ENCODE measurements around the gene HINT1. TPM values are rescaled to one million over a fixed set of nuclear protein-coding genes. Genes with fewer than 3 reads are reported as not detected.
A peak's percentile ranks its signal among the peaks of the same experiment; 100 is the strongest.

The HINT1 gene
- total and polyA plus RNA-seq, 9 of the 15 experiments (the other 6 are each of a cell fraction or from before 2014, with no cell fraction given): 296 to 1,027 (median 500) TPM

DNA sequence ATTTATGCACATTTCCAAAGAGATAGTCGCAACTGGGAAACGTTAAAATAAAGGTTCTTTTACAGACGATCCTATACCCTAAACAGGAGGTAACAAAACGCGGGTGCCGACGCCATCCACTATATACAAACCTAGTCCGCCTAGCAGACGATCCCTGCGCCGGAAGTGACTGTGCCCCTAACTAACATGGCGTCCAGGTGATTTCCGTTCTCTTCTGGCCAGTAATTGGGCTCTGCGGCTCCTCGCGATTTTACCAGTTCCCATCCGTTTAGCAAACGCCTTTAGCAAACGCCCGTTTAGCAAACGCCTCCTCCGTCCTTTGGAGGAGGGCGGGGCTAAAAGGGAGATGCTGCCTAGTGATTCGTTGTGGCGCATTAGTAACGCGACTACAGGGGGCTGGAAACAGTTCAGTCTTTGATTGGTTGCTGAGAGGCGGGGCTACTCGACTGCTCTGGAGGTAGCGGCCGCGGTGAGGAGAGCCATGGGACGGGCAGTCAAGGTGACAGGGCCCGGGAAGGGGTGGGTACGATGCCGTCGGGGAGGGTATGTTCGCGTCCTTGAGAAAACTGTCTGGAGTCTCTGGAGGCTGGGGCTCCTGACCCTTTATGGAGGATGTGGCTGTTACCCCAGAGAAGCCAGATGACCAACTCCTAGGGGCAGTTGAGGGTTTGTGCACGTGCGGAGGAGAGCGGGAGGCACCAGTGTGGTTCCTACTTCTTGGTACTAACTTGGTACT, 5.7 kb upstream of the HINT1 start, which contains the start of gene LYRM7 (continued):
- TF ChIP-seq, protein P1, sequence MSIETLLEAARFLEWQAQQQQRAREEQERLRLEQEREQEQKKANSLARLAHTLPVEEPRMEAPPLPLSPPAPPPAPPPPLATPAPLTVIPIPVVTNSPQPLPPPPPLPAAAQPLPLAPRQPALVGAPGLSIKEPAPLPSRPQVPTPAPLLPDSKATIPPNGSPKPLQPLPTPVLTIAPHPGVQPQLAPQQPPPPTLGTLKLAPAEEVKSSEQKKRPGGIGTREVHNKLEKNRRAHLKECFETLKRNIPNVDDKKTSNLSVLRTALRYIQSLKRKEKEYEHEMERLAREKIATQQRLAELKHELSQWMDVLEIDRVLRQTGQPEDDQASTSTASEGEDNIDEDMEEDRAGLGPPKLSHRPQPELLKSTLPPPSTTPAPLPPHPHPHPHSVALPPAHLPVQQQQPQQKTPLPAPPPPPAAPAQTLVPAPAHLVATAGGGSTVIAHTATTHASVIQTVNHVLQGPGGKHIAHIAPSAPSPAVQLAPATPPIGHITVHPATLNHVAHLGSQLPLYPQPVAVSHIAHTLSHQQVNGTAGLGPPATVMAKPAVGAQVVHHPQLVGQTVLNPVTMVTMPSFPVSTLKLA (conservative IDR thresholded peaks at IDR 0.05): peak; percentile 82 to 91
- 0 out of 2 replicates have a peak, but pooled peaks have one; percentile 37 for TF ChIP-seq KHSRP (IDR thresholded peaks at IDR 0.05)
- TF ChIP-seq ZNF384 (IDR thresholded peaks at IDR 0.05; ENCODE audit: low read depth, low read length): no peak
- TF ChIP-seq FOSL1 (tag; conservative IDR thresholded peaks at IDR 0.05): 0 out of 2 replicates have a peak, but pooled peaks have one; percentile 12
- TF ChIP-seq SAP30 (IDR thresholded peaks at IDR 0.05; ENCODE audit: borderline replicate concordance, insufficient read depth, low read depth, low read length, poor library complexity, severe bottlenecking): peak; percentile 72
- 0 out of 2 replicates have a peak, but pooled peaks have one; percentile 15 for TF ChIP-seq DIDO1 (tag; IDR thresholded peaks at IDR 0.05; ENCODE audit: low read depth)
- TF ChIP-seq, protein P2, sequence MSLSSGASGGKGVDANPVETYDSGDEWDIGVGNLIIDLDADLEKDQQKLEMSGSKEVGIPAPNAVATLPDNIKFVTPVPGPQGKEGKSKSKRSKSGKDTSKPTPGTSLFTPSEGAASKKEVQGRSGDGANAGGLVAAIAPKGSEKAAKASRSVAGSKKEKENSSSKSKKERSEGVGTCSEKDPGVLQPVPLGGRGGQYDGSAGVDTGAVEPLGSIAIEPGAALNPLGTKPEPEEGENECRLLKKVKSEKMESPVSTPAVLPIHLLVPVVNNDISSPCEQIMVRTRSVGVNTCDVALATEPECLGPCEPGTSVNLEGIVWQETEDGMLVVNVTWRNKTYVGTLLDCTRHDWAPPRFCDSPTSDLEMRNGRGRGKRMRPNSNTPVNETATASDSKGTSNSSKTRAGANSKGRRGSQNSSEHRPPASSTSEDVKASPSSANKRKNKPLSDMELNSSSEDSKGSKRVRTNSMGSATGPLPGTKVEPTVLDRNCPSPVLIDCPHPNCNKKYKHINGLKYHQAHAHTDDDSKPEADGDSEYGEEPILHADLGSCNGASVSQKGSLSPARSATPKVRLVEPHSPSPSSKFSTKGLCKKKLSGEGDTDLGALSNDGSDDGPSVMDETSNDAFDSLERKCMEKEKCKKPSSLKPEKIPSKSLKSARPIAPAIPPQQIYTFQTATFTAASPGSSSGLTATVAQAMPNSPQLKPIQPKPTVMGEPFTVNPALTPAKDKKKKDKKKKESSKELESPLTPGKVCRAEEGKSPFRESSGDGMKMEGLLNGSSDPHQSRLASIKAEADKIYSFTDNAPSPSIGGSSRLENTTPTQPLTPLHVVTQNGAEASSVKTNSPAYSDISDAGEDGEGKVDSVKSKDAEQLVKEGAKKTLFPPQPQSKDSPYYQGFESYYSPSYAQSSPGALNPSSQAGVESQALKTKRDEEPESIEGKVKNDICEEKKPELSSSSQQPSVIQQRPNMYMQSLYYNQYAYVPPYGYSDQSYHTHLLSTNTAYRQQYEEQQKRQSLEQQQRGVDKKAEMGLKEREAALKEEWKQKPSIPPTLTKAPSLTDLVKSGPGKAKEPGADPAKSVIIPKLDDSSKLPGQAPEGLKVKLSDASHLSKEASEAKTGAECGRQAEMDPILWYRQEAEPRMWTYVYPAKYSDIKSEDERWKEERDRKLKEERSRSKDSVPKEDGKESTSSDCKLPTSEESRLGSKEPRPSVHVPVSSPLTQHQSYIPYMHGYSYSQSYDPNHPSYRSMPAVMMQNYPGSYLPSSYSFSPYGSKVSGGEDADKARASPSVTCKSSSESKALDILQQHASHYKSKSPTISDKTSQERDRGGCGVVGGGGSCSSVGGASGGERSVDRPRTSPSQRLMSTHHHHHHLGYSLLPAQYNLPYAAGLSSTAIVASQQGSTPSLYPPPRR (CRISPR knock-in tag; IDR thresholded peaks at IDR 0.05; ENCODE audit: borderline replicate concordance): no peak
- TF ChIP-seq, protein P3, sequence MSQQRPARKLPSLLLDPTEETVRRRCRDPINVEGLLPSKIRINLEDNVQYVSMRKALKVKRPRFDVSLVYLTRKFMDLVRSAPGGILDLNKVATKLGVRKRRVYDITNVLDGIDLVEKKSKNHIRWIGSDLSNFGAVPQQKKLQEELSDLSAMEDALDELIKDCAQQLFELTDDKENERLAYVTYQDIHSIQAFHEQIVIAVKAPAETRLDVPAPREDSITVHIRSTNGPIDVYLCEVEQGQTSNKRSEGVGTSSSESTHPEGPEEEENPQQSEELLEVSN (IDR thresholded peaks at IDR 0.05; ENCODE audit: borderline replicate concordance in 1 of 2, extremely low read depth in 1 of 2, insufficient read depth in 1 of 2, insufficient read length in 1 of 2, low read depth in 1 of 2, low read length in 1 of 2, poor library complexity in 1 of 2, severe bottlenecking in 1 of 2): peak; percentile 69 to 75
- TF ChIP-seq BDP1 (IDR thresholded peaks at IDR 0.05; ENCODE audit: insufficient read depth, insufficient read length): no peak
- no peak for TF ChIP-seq COPS2 (conservative IDR thresholded peaks at IDR 0.05)
- TF ChIP-seq ASH1L (IDR thresholded peaks at IDR 0.05; ENCODE audit: borderline replicate concordance, low read depth, partially characterized antibody): no peak
- TF ChIP-seq, protein P4, sequence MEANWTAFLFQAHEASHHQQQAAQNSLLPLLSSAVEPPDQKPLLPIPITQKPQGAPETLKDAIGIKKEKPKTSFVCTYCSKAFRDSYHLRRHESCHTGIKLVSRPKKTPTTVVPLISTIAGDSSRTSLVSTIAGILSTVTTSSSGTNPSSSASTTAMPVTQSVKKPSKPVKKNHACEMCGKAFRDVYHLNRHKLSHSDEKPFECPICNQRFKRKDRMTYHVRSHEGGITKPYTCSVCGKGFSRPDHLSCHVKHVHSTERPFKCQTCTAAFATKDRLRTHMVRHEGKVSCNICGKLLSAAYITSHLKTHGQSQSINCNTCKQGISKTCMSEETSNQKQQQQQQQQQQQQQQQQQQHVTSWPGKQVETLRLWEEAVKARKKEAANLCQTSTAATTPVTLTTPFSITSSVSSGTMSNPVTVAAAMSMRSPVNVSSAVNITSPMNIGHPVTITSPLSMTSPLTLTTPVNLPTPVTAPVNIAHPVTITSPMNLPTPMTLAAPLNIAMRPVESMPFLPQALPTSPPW (CRISPR knock-in tag; IDR thresholded peaks at IDR 0.05): peak; percentile 66
- TF ChIP-seq SMAD4 (CRISPR knock-in tag; conservative IDR thresholded peaks at IDR 0.05): no peak
- TF ChIP-seq BACH1 (tag; IDR thresholded peaks at IDR 0.05): peak; percentile 3; the same call in 1 of the 2 replicates
- TF ChIP-seq ZFX (CRISPR knock-in tag; IDR thresholded peaks at IDR 0.05): peak; percentile 46; the same call in 1 of the 2 replicates
- peak; percentile 82 for TF ChIP-seq ATF7 (IDR thresholded peaks at IDR 0.05)
- TF ChIP-seq MEF2D (tag; conservative IDR thresholded peaks at IDR 0.05; ENCODE audit: low read depth): no peak
- no peak for TF ChIP-seq ARID1B (IDR thresholded peaks at IDR 0.05)

Measured in K562 (cell line).